Fibroblast of lung (primary cell): ENCODE data around the gene EMILIN3.

Source experiments
- EZH2 ChIP-seq: IDR thresholded peaks from 2 replicates; pipeline ENCODE4 v1.5.1; 2012; ENCODE audit warnings: low read length, control low read depth, mild to moderate bottlenecking; ENCODE audit errors: missing control alignments
- TF ChIP-seq, protein P1 (sequence below), 2 donors: IDR thresholded peaks in 1 of 2; conservative IDR thresholded peaks in 1 of 2; 1 replicate in 1 of 2; 2 replicates in 1 of 2; pipeline ENCODE4 v1.5.1; 2011 to 2012; ENCODE audit warnings: low read length in 2 of 2, control low read depth in 1 of 2, inconsistent platforms in 1 of 2, low read depth in 1 of 2, mild to moderate bottlenecking in 1 of 2

DNA sequence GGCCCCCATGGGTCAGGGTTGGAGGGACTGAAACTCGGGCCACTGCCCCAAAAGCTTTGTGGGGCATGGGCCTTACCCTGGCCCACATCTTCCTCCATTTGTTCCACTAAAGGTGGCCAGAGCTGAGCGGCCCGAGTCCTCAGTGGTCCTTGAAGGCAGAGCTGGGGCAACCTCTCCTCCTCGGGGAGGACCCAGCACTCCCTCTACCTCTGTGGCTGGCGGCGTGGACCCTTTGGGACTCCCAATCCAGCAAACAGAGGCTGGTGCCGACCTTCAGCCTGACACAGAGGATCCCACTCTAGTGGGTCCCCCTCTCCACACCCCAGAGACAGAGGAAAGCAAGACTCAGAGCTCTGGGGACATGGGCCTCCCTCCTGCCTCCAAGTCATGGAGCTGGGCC is 16.7 kb downstream of the EMILIN3 start:
- TF ChIP-seq EZH2: no peak
- TF ChIP-seq, protein P1, sequence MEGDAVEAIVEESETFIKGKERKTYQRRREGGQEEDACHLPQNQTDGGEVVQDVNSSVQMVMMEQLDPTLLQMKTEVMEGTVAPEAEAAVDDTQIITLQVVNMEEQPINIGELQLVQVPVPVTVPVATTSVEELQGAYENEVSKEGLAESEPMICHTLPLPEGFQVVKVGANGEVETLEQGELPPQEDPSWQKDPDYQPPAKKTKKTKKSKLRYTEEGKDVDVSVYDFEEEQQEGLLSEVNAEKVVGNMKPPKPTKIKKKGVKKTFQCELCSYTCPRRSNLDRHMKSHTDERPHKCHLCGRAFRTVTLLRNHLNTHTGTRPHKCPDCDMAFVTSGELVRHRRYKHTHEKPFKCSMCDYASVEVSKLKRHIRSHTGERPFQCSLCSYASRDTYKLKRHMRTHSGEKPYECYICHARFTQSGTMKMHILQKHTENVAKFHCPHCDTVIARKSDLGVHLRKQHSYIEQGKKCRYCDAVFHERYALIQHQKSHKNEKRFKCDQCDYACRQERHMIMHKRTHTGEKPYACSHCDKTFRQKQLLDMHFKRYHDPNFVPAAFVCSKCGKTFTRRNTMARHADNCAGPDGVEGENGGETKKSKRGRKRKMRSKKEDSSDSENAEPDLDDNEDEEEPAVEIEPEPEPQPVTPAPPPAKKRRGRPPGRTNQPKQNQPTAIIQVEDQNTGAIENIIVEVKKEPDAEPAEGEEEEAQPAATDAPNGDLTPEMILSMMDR (conservative IDR thresholded peaks at IDR 0.05 in 1 of 2, IDR thresholded peaks at IDR 0.05 in 1 of 2; ENCODE audit: low read depth in 1 of 2, low read length in 2 of 2): no peak
